HG02852 (cell line): ENCODE measurements around the gene GRB10.
"Not testable (repeated sequence)": the region's sequence is repeated elsewhere in the genome, so short reads cannot be mapped to it uniquely, and the experiment has no call there.

Experiments
- ATAC-seq: cut with Tn5 transposase; IDR thresholded peaks from one replicate; pipeline ENCODE4 v1.9.1; 2021; ENCODE audit warnings: mild to moderate bottlenecking, moderate library complexity; ENCODE audit not compliant: unreplicated experiment

GRB10 gene

DNA sequence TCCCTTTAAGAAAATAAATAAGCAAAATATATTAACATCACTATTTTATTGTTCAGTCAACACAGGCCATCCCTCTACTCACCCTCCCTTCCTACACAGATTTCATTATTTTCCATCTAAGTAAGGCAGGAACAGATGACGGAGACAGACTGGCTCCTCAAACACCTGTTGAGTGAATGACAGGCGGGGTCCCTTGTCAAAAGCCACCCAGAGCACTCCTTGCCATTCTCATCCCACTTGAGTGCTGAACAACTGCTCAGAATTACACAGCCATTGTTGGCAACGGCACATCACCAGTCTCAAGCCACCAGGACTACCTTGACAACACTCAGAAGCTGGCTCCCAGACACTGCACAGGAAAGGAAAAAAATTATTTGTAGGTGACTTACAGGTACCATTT lies 3.3 kb downstream of the GRB10 start:
- no peak for ATAC-seq

DNA sequence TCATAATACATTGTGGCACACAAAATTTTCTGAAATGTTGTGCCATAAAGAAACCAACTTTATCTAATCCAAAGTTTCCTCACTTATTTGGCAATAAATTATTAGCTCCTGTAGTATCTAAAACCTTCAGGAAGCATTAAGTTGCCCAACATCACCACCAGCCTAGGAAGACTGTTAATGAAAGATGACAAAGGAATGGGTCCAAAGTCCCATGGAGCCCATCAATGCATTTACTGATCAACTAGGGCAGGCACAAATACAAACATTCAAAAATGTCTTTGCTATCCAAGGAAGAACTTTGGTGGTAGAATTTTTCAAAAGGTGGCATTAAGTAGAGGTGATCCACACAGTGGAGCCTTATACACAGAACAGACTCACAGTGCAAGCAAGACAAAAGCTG lies 4.5 kb downstream of the GRB10 start:
- ATAC-seq, result no peak

DNA sequence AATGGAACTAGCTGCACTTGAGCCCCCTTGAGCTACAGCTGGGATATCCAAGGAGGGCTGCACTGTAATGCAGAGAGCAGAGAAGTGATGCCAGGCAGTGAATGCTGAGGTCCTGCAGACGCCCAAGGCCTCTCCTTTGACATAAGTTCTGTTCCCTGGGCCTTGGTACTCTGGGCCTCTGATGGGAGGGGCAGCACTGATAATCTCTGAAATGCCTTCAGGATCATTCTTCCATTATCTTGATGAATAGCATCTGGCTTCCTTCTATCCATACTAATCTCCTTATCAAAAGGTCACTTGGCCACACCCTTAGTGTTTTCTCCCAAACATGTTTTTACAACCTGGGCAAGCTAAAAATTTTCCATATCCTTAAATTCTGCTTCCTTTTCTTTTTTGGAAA lies 6.9 kb downstream of the GRB10 start:
- ATAC-seq, result no peak

DNA sequence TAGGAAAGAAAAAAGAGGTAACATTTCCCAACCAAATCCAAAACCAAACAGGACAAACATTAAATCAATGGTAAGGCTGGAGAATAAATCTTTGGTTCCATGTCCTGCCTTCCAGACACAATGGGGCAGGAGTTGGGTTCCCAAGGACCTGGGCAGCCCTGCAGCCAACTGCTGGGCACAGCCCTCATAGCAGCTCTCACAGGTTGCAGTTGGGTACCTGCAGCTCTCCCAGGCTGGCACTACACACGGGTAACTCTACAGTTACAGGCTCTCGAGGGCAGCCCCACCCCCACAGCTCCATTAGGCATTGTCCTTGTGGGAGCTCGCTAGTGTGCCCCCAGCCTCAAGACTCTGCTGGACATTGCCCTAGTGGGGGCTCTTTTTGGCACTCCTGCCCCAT lies 7.5 kb downstream of the GRB10 start:
- no peak for ATAC-seq

DNA sequence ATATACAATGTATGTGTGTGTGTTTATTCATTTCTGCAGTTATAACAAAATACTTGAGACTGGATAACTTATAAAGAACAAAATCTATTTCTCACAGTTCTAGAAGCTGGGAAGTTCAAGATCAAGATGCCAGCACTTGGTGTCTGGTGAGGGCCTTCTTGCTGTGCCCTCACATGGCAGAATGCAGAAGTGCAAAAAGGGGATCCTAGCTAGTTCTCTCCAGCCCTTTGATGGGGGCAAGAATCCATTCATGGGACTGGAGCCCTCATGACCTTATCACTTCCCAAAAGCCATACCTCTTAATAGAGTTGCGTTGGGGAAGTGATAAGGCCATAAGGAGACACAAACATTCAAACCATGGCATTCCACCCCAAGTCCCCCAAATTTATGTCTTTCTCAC lies 8.4 kb downstream of the GRB10 start:
- no peak for ATAC-seq

DNA sequence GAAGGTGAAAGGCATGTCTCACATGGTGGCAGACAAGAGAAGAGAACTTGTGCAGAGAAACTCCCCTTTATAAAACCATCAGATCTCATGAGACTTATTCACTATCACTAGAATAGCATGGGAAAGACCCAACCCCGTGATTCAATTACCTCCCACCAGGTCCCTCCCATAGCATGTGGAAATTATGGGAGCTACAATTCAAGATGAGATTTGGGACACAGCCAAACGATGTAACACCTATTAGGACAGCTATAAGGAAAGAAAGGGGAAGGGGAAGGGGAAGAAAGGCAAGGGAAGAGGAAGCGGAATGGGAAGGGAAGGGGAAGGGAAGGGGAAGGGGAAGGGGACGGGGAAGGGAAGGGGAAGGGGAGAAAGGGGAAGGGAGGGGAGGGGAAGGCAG lies 9.6 kb downstream of the GRB10 start:
- ATAC-seq, result not testable (repeated sequence)

DNA sequence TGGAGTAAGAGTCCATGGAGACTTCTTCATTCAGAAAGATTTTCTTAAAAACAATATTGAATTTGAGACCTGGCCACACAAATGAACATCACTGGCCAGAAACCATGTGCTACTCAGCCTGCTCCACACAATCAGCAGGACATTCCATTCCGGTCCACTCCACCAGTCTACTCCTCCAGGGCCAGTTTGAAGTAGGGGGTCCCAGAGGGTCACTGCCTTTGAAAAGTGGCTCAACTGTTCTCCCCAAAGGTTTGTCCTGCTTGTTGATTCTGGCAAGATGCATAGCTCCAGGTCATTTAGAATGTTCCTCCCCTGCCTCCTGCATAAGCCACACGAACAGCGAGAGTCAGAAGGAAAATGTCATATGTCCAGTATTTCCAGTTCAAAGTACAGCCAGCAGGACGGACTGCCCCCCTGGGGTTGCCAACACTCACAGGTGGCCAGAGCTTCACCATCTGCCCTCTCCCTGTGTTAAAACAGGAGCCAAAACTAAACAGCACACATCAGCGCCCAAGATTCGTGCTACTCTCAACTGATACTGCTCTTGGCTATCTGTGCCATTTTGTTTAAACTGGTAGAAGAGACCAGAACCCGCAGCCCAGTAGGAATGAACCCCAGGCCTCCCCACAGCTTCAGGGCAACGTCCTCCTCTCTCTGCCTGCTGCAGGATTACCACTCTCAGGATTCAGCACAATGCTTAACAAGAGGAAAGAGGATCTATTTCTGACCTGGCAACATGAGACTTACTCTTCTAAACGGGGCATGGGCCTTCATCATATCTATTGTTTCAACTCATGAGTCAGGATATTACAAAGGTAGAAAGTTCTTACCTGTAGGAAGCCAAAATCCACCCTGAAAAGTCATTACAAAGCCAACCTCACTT lies 11.3 kb downstream of the GRB10 start:
- ATAC-seq, result no peak

DNA sequence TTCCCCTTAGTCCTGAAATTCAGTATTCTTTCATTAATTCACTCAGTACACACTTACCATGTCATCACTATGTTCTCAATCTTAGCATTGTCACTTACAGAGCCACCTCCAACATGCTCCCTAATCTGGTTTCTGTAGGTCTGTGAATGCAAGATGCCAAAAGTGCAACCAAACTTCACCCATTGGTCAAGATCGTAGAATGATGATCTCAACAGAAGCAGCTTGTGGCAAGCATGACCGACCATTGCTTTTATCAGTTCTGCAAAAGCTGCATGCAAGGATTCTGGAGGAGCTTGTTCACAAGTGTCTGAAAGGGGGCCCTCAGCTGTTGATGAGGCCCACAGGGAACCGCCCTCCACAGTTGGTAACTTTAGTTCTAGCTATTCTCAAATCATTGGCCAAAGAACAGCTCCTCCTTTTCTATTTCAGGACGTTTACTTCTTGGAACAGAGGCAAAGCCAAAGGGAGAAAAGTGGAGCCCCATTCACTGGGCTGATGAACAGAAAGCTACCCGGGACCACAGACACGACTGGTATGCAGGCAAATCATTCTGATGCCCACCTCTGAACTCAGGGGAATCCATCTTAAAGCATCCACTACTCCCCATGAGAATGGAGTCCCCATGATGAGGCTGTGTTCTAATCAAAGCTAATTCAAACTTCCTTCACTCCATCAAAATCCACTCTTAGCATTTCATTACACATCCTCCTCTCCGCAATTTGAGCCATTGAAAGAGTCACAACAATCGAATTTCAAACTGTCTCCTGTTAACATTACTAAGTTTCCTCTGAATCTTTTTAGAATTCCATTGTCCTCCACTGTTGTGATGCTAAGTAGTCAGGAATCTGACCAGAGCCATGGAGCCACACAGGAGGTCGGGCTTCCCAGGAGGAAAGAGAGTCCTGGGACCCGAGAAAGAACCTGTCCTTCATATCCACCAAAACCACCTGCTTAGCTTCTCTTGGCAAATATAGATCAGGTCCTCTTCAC lies 13.9 kb downstream of the GRB10 start:
- no peak for ATAC-seq

DNA sequence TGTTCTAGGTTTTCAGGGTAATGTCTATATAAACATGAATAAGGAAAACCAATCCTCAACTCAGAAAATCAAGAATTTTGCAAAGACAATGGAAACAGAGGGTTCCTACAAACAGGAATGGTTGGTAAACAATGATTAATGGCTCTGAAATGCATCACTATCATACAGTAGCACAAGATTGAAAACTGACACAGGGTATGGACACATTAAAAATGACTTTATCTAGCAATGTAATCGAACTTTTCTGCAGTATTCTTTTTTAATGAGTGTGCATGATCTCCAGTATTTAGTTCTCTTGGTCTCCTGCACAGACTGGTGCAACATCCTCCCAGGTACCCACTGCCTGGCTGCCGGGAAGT lies 15.9 kb downstream of the GRB10 start:
- ATAC-seq, result no peak

DNA sequence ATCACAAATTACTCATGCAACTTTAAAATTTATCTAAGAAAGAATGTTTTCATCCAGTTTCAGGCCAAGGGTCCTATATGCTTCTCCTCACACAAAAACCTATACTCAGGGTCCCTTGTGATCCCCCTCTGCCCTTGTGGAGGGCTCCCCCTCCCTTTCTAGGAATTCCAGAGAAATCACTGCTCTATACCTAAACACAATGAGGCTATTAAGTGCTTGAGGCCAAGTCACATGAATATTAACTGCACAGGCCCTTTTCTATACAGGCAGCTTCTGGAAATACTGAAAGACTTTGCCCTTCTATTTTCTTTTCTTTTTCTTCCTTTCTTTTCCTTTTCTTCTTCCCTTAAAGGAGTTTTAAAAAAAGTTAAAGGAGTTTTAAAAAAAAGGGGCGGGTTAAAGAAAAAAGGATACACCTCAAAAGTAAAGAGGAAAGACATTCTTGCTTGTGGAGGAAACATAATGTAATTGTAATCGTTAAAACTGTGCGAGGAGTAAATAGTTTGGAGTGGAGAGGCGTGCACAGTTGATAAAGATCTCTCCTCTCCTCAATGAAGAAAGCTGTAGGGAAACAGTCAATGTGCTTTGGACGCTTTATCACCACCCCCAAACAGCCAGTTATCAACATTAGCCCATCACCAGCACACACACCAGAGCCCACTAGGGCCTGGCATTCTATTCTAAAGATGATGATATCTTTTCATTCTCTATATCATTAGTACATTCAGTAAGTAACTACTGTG lies 16.4 kb downstream of the GRB10 start:
- no peak for ATAC-seq

DNA sequence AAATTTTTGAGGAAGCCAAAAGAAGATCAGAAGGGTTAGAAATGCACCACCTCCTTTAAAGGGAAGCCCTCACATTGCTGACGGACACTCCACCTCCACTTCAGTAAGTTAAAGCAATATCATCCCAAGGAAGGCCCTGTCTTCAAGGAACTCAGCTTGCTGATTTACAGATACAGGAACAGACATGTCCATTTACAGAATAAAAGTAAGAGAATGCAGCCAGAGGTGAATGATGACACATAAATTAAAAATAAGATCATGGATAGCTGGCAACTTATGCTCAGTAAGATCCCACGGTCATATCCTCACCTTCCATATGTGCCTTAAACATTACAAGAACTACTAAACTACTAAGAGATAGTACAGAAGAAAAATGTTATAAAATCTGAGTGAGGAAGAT lies 20.4 kb downstream of the GRB10 start:
- no peak for ATAC-seq

DNA sequence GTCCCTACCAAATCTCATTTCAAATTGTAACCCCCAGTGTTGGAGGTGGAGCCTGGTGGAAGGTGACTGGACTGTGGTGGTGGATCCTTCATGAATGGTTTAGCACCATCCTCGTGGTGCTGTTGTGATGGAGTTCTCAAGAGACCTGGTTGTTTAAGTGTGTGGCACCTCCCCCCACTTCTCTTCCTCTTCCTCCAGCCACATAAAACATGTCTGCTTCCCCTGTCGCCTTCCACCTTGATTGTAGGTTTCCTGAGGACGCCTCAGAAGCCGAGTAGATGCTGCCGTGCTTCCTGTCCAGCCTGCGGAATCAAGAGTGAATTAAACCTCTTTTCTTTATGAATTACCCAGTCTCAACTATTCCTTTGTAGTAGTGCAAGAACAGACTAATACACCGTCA lies 21.0 kb downstream of the GRB10 start:
- ATAC-seq, result no peak

DNA sequence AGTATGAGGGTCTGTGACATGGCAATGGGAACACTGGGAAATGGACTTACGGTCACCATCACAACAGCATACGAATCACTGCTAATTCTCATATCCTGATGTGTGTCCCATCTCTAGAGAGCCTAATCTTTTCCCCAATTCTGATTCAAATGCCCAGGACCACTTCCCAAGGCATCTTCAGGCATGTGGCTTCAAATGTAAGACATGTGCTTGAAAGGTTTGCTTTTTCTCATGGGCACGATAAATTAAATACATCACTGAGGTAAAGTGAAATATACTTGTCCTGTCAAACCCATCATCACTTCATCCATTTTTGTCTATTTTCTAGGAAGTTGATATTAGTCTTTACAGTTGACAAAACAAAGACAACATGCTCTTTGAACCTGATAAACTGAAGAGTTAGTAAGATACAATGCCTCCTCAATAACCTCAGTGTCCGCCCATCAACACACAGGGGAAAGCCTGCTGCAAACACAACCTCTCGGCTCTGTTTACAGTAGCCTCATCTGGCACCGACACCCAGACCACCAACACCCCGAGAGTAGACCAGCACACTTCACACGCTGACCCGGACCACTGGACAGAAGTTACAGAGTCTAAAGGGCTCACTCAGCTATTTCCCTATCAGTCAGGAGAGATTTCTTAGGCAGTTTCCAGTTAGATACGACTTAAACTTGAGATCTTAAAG lies 24.8 kb downstream of the GRB10 start:
- ATAC-seq, result no peak

DNA sequence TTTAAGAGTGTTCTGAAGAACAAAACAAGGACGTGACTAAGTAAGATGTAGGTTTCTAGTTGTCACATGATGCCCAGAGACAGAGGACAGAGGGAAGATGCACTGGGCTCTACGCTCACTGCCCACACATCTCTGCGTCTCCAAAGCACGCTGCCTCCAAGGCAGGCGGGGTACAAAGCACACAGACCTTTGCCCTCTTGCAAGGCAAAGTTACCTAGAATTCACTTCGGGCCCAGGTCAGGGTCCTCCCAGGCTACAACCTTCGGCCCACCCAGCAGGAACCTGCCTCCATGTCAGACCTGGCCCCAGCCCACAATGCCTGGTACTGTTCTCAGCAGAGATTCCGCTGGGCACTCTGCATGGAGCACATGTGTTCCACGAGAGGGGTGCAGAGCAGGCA lies 26.5 kb downstream of the GRB10 start:
- ATAC-seq, result no peak

DNA sequence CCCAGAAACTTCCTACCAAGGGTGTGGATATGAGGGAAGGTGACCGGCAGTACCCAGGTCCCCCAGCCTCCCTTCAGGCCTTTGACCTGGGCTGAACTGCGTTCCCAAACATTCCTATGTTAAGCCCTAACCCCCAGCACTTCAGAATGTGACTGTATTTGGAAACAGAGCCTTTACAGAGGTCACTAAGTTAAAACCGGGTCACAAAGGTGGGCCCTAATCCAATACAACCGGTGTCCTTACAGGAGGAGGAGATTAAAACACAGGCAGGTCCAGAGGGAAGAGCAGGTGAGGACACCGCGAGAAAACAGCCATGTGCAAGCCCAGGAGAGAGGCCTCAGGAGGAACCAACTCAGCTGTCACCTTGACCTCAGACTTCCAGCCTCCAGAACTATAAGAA lies 28.0 kb downstream of the GRB10 start:
- no peak for ATAC-seq

DNA sequence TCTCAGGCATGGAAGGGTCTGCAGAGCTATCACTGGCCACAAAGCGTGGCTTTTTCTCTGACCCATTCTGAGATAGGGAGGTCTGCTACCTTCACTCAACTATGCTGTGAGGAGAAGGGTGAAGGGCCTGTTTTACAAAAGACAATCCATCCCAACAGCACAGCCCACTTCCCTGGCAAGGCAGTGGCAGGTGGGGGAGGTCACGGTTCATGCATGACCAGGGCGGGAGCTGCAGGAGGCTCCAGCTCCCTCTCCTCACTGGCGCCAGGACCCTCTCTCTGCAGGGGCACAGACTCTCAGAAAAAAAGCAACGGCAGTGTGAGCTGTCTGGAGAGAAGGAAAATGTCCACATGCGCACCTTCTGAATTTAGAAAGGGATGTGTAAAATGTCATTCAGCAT lies 28.5 kb downstream of the GRB10 start:
- ATAC-seq, result no peak

DNA sequence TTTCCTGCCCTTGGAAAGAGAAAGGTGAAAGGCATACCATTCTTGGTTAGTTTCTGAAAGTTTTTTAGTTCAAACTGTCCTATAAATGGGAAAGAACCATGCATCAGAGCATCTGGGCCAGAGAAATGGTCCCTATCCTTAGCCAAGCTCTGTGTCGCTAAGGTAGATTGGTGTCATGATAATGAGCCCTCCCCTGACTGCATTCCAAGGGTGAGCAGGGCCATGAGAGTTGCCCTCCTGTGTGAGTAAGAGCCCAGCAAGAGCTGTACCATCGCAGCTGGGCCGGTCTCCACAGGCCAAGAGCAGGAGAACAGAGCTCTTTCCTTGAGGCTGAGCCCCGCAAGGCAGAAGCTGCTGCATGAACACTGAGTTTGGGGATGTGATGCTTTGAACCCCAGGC lies 30.3 kb downstream of the GRB10 start:
- no peak for ATAC-seq

DNA sequence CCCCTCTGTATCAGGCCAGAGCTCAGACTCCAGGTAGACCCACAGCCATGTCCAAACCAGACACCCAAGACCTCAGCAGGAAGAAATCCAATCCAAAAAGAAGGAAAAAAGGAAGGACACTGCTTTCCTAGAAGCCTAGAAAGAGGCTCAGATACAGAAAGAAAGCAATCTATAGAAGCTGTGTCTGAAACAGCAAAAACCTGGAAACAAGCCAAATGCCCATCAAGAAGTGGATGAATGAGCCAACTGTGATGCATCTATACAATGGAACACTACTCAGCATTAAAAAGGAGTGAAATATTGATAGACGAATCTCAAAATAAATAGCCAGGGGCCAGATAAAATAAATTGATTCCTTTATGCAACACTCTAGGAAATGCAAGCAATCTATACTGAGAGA lies 31.6 kb downstream of the GRB10 start:
- ATAC-seq, result no peak

DNA sequence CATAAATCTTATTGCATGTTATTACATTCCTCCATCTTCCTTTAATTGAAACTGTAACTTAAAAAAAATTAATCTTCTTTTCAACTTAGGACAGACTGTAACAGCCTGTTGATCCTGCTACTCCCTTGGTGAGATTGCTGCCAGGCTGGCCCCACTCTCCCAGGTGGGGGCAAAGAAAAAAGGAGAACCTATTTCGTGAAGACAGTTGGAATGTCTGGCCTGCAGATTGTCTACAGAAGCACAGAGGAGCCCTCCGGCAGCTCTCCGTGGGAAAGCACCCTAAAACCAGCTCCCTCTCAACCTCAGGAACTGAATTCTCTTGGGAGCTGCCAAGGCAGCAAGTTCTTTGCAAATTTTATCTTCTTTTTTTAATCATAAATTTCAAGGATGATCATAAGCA lies 32.8 kb downstream of the GRB10 start:
- no peak for ATAC-seq

DNA sequence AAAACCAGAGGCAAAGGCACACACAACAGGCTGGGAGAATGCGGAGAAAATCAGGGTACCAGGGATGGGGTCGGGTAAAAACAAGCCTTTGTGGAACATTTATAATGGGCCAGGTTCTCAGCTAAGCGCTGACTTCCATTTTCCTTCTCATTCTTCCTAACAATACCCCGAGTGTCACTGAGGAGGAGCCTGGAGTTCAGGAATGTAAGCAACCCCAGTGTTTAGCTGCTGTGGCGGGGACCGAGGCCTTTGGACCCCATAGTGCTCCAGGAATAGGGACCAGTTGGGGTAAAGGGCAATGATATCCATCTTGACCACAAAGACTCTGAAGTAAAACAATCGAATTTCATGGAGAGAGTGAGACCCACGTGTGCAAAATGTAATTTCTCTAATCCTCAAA lies 34.2 kb downstream of the GRB10 start:
- ATAC-seq, result no peak

DNA sequence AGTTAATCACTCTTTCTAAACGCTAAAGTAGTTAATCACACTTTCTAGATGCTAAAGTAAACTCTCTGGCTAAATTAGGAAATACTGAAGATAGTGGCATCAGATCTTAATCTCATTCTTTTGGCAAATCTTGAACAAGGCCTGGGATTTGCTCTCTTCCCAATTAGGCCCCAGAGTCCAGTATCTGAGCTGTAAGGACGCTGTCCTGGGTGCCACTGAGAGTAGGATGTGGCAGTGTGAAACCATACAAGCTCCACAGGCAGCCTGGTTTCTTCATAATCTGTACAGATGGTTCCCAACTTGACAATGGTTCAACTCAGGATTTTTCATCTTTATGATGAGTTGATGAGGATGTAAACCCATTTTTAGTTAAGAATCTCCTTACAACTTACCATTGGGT lies 36.9 kb downstream of the GRB10 start:
- no peak for ATAC-seq
